Measurements from ENCODE around the gene KCNG1. TPM values are rescaled to one million over a fixed set of nuclear protein-coding genes. Genes with fewer than 3 reads are reported as not detected.

KCNG1 gene
- total and polyA plus RNA-seq, 4 donors: 0.10 to 0.39 TPM; not detected in 2

DNA sequence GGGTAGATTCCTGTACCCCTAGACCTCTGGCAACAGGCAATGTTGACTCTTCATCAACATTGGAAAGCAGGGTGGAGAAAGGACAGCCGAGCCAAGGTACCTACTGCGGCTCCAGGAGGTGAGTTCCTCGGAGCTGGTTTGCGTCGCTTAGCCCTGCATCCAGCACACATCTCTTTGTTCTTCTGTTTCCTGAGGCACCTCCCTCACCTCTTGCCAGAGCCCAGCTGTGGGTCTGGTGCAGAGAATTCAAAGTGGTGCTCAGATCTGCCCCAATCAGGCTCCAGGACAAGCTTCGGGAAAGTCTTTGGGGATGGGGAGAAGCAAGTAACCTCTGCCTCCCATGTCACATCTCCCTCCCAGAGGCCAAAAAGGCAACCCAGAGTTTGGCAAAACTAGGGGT lies 2.2 kb downstream of the KCNG1 start:
- Histone ChIP-seq H3K9me3 (ENCODE audit: control insufficient read depth, low read length) (no peaks in the 10 kb centered on the region), H3K27me3 (ENCODE audit: control insufficient read depth in 1 of 2, insufficient read depth in 2 of 2, low read length in 1 of 2) (no peaks in the 10 kb centered on the region), H3K4me3 (ENCODE audit: low read length in 2 of 2) (no peak overlapping the region), H3K27ac (ENCODE audit: low read depth in 1 of 2, low read length in 2 of 2) (no peak overlapping the region), H3K36me3 (ENCODE audit: control insufficient read depth in 1 of 2, insufficient read depth in 2 of 2, low read length in 1 of 2) (no peaks in the 10 kb centered on the region), H3K4me1 (ENCODE audit: control insufficient read depth in 1 of 2, insufficient read depth in 2 of 2, low read length in 2 of 2) (no peaks in the 10 kb centered on the region)
- 61 to 72% methylated on average over 6 of the region's 6 CpGs for WGBS, 2 donors
- ATAC-seq (ENCODE audit: low FRiP score) (no peak), DNase-seq (no peak)
- intact Hi-C loops (cut with DNase I): no loop called here

DNA sequence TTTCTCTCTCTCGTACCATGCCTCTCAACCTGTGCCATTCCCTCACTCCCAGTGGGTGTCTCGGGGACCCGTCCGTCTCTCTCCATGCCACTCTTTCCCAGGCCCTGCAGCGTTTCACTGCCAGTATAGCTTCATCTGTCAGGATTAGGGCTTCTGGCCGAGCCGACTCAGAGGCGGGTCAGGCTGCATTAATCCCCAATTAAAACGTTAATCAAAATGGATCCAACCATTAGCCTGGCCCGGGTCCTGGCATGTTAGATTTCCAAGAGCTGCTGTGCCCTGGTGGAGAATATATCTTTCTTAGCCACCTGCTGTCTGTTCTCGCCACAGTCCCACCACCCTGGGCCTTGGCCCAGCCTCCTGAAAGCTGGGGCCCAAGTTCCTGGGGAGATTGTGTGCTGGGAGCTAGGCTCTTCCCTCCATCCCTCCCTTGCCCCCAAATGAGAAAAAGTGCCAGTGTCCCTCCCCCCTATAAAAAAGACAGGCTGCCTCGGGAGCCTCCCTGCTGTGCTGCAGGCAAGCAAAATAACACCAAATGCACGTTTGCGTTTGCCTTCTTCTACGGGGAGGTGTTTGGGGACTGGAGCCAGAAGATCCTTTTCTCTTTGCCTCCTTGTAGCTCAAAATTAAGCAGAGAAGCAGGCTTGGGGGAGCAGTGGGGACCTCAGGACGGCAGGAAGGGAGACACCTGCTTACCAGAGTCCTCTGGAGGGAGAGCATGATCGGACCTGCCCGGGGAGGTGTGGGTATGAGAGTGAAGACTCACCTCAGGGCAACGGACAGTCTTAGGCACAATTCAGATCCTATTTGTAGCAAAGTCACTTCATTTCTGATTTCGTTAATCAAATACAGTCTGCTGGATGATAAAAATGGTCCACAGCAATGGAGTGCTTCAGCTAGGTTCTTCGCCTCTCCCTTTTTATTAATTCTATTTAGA lies 3.0 kb downstream of the KCNG1 start:
- intact Hi-C loops (cut with DNase I): no loop called here
- WGBS, 2 donors: 69 to 77% methylated on average over 21 of the region's 21 CpGs
- Histone ChIP-seq H3K27ac (ENCODE audit: low read depth in 1 of 2, low read length in 2 of 2) (no peak overlapping the region), H3K4me3 (ENCODE audit: low read length in 2 of 2) (no peak overlapping the region), H3K9me3 (ENCODE audit: control insufficient read depth, low read length) (no peaks in the 10 kb centered on the region), H3K27me3 (ENCODE audit: control insufficient read depth in 1 of 2, insufficient read depth in 2 of 2, low read length in 1 of 2) (no peaks in the 10 kb centered on the region), H3K36me3 (ENCODE audit: control insufficient read depth in 1 of 2, insufficient read depth in 2 of 2, low read length in 1 of 2) (no peaks in the 10 kb centered on the region), H3K4me1 (ENCODE audit: control insufficient read depth in 1 of 2, insufficient read depth in 2 of 2, low read length in 2 of 2) (no peaks in the 10 kb centered on the region)
- ATAC-seq (ENCODE audit: low FRiP score): no peak
- no peak for DNase-seq

DNA sequence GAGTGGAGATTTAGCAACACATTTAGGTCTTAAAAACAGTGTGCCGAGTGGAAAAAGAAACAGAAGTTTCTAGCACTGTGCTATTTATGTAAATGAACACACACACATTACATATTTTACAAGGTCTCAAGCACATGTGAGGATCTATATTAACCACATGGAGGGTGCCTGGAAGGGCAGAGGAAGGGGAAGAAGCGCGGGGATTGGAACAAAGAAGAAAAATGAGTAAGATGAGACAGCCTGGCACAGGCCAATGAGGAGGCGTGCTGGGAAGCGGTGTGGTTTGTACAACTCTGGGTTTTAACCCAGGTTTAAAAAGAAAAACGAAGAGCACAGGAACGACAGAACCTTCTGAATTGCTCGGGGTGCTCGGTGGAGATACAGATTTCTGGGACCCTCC lies 5.7 kb downstream of the KCNG1 start:
- 47 to 52% methylated on average over 9 of the region's 9 CpGs for WGBS, 2 donors
- no peaks in the 10 kb centered on the region for H3K27me3 ChIP-seq (ENCODE audit: control insufficient read depth in 1 of 2, insufficient read depth in 2 of 2, low read length in 1 of 2)
- no peak for ATAC-seq (ENCODE audit: low FRiP score)

DNA sequence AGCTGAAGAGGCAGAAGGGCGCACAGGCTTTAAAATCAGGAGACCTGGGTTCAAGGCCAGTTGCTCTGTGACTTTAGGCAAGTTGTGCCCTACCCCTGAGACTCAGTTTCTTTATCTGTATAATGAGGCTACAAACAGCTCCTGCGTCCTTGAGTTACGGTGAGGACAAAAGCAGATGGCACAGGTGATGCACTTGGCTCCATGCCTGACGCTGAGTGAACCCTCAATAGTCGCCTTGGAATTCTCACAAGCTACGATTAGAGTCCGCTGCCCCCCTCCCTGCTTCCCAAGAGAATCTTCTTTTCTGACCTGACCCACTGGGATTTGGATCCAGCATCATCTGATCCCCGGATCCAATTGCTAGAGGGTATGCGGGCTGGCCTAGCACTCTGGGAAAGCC lies 6.4 kb downstream of the KCNG1 start:
- DNase-seq (no peak), ATAC-seq (ENCODE audit: low FRiP score) (no peak)
- intact Hi-C loops (cut with DNase I): no loop called here
- Histone ChIP-seq H3K4me1 (ENCODE audit: control insufficient read depth in 1 of 2, insufficient read depth in 2 of 2, low read length in 2 of 2) (no peaks in the 10 kb centered on the region), H3K27ac (ENCODE audit: low read depth in 1 of 2, low read length in 2 of 2) (no peak overlapping the region), H3K4me3 (ENCODE audit: low read length in 2 of 2) (no peak overlapping the region), H3K9me3 (ENCODE audit: control insufficient read depth, low read length) (no peaks in the 10 kb centered on the region), H3K36me3 (ENCODE audit: control insufficient read depth in 1 of 2, insufficient read depth in 2 of 2, low read length in 1 of 2) (no peaks in the 10 kb centered on the region), H3K27me3 (ENCODE audit: control insufficient read depth in 1 of 2, insufficient read depth in 2 of 2, low read length in 1 of 2) (no peaks in the 10 kb centered on the region)
- 92 to 93% methylated on average over 9 of the region's 9 CpGs for WGBS, 2 donors

More for the DNA sequence above, 5.7 kb downstream of the KCNG1 start:
- Histone ChIP-seq H3K36me3 (ENCODE audit: control insufficient read depth in 1 of 2, insufficient read depth in 2 of 2, low read length in 1 of 2) (no peaks in the 10 kb centered on the region), H3K4me1 (ENCODE audit: control insufficient read depth in 1 of 2, insufficient read depth in 2 of 2, low read length in 2 of 2) (no peaks in the 10 kb centered on the region), H3K9me3 (ENCODE audit: control insufficient read depth, low read length) (no peaks in the 10 kb centered on the region), H3K27ac (ENCODE audit: low read depth in 1 of 2, low read length in 2 of 2) (no peak overlapping the region), H3K4me3 (ENCODE audit: low read length in 2 of 2) (no peak overlapping the region)
- DNase-seq: no peak
- intact Hi-C loops (cut with DNase I): no loop called here

DNA sequence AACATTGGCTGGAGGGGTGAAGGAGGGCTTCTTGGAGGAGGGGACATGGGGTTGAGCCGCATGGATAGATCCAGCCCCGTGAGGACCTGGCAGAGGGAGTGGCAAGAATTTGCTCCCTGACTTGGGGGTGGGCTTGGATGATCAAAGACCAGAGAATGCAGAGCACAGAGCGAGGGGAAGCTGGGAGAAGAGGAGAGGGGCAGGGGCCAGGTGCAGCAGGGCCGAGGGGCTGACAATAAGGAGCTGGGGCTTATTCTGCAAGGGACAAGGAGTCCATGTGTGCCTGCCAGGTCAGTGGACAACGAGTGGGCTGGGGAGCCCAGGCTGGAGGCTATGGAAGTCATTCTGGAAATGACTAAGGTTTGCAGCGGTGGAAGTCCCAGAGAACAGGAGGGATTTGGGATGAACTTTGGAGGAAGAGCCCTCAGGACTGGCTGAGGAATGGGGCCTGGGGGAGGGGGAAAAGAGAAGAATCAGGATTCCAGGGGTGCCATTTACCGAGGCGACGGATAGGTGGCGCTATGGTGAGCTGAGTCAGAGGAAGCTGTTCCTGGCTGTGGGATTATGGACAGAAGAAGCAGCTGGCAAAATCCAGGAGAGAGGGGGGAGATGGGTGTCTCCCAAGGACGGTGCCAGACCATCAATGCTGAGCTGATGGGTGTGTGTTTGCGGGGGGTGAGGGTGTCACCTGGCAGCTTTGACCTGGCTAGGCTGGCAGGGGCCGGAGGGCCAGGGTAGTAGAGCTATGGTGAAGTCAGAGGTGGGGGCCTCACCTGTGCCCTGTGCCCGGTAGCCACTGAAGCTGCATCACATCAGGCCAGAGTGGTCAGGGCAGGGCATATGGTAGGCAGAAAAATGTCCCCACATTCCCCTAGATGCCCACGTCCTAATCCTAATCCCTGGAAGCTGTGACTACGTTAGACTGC lies 7.8 kb downstream of the KCNG1 start:
- Histone ChIP-seq H3K27me3 (ENCODE audit: control insufficient read depth in 1 of 2, insufficient read depth in 2 of 2, low read length in 1 of 2) (no peaks in the 10 kb centered on the region), H3K27ac (ENCODE audit: low read depth in 1 of 2, low read length in 2 of 2) (no peak overlapping the region), H3K4me1 (ENCODE audit: control insufficient read depth in 1 of 2, insufficient read depth in 2 of 2, low read length in 2 of 2) (no peaks in the 10 kb centered on the region), H3K9me3 (ENCODE audit: control insufficient read depth, low read length) (no peaks in the 10 kb centered on the region), H3K36me3 (ENCODE audit: control insufficient read depth in 1 of 2, insufficient read depth in 2 of 2, low read length in 1 of 2) (no peaks in the 10 kb centered on the region), H3K4me3 (ENCODE audit: low read length in 2 of 2) (no peak overlapping the region)
- ATAC-seq (ENCODE audit: low FRiP score): no peak
- WGBS, 2 donors: 39 to 45% methylated on average over 15 to 16 of the region's 16 CpGs
- no peak for DNase-seq
- intact Hi-C loops (cut with DNase I): no loop called here

DNA sequence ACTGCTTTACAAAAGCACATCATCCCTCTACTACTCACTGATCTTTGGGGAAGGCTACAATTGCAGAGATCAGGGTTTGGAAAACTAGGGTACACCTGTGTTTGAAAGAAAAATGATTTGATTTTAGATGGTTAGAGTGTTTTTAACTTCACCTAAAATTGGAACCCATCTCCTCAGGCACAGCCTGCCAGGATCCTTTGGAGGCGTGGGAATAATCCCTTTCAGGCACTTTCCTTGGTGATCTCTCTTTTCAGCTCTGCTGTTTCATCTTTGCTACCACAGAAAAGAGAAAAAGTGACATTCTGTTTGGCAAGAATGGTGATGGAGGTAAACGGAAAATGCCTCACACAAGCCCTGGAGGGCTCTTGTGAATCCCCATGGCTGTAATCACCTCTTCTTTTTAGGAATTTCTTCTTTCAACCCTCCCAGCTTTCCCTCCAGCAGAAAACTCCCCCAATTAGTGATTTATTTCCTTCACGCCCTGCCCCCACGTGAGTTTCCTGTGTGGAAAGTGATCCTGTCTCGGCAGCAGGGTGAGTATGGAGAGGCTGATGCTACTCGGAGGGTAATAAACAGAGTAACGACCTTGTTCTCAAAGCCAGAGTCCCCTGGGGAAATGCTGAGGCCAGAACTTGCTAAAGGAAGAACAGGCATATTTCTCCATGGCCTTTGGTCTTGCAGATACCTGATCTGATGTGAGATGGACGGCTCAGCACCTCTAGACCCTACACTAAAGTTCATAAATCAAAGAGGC lies 9.2 kb downstream of the KCNG1 start:
- no peak overlapping the region for H3K27ac ChIP-seq (ENCODE audit: low read depth in 1 of 2, low read length in 2 of 2)
- H3K9me3 ChIP-seq (ENCODE audit: control insufficient read depth, low read length): no peaks in the 10 kb centered on the region
- no peaks in the 10 kb centered on the region for H3K4me1 ChIP-seq (ENCODE audit: control insufficient read depth in 1 of 2, insufficient read depth in 2 of 2, low read length in 2 of 2)
- H3K27me3 ChIP-seq (ENCODE audit: control insufficient read depth in 1 of 2, insufficient read depth in 2 of 2, low read length in 1 of 2): no peaks in the 10 kb centered on the region
- 24 to 39% methylated on average over 8 of the region's 8 CpGs for WGBS, 2 donors
- DNase-seq (no peak), ATAC-seq (ENCODE audit: low FRiP score) (no peak)
- no peak overlapping the region for H3K4me3 ChIP-seq (ENCODE audit: low read length in 2 of 2)
- intact Hi-C loops (cut with DNase I): no loop called here
- H3K36me3 ChIP-seq (ENCODE audit: control insufficient read depth in 1 of 2, insufficient read depth in 2 of 2, low read length in 1 of 2): no peaks in the 10 kb centered on the region

DNA sequence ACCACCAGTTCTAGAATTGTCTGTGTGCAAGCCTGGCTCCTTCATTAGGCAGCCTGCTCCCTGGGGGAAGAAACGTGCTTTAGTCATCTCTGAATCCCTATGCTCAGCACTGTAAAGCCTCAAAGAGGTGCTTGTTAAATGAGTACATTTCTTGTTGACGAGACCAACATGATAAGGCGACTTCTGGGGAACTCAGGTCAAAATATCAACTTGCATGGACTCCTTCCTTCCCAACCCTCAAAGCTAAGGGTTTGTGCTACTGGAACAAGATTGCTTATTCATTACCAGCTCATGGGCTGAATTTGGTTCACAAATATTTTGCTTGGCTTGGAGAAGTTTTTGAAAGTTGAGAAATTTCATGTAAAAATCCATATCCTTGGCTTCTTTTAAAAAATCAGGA lies 10.6 kb downstream of the KCNG1 start:
- Histone ChIP-seq H3K27ac (ENCODE audit: low read depth in 1 of 2, low read length in 2 of 2) (no peak overlapping the region), H3K9me3 (ENCODE audit: control insufficient read depth, low read length) (no peaks in the 10 kb centered on the region), H3K36me3 (ENCODE audit: control insufficient read depth in 1 of 2, insufficient read depth in 2 of 2, low read length in 1 of 2) (no peaks in the 10 kb centered on the region), H3K4me1 (ENCODE audit: control insufficient read depth in 1 of 2, insufficient read depth in 2 of 2, low read length in 2 of 2) (no peaks in the 10 kb centered on the region), H3K27me3 (ENCODE audit: control insufficient read depth in 1 of 2, insufficient read depth in 2 of 2, low read length in 1 of 2) (no peaks in the 10 kb centered on the region), H3K4me3 (ENCODE audit: low read length in 2 of 2) (no peak overlapping the region)
- whole genome bisulfite sequencing, 2 donors: 50 to 60% methylated on average over 3 of the region's 3 CpGs
- intact Hi-C loops (cut with DNase I): no loop called here
- DNase-seq (no peak), ATAC-seq (ENCODE audit: low FRiP score) (no peak)

DNA sequence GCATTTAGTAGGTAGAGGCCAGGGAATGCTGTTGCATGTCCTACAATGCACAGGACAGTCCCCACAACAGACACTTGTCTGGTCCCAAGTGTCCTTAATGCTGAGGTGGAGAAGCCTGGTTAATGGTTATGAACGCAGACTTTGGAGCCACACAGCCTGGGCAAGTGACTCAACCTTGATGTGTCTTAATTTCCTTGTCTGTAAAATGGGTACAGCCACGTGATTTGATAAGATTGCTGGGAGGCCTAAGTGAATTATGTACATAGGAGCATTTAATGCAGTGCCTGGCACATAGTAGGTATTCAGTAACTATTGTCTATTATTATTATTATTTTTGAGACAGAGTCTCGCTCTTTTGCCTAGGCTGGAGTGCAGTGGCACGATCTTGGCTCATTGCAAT lies 11.4 kb downstream of the KCNG1 start:
- H3K27ac ChIP-seq (ENCODE audit: low read depth in 1 of 2, low read length in 2 of 2): no peak overlapping the region
- H3K4me1 ChIP-seq (ENCODE audit: control insufficient read depth in 1 of 2, insufficient read depth in 2 of 2, low read length in 2 of 2): no peaks in the 10 kb centered on the region
- DNase-seq (no peak), ATAC-seq (ENCODE audit: low FRiP score) (no peak)
- H3K27me3 ChIP-seq (ENCODE audit: control insufficient read depth in 1 of 2, insufficient read depth in 2 of 2, low read length in 1 of 2): no peaks in the 10 kb centered on the region
- no peaks in the 10 kb centered on the region for H3K36me3 ChIP-seq (ENCODE audit: control insufficient read depth in 1 of 2, insufficient read depth in 2 of 2, low read length in 1 of 2)
- no peaks in the 10 kb centered on the region for H3K9me3 ChIP-seq (ENCODE audit: control insufficient read depth, low read length)
- H3K4me3 ChIP-seq (ENCODE audit: low read length in 2 of 2): no peak overlapping the region
- 87 to 92% methylated on average over 4 of the region's 4 CpGs for WGBS, 2 donors
- intact Hi-C loops (cut with DNase I): no loop called here
